HUDEP-2 (cell line): ENCODE results near the gene SLC25A21.
A peak's percentile ranks its signal among the peaks of the same experiment; 100 is the strongest.

Experiments
- DNase-seq, 76 experiments: peaks; one replicate each; lab custom pipeline; 2025; ENCODE audit not compliant: unreplicated experiment in 76 of 76; lab: John Stamatoyannopoulos, UW

Gene SLC25A21

GRCh38 chr14:36805131-36805559, 367.3 kb downstream of the SLC25A21 start:
- DNase-seq, result no peak

- no peak for DNase-seq
Observed at GRCh38 chr14:36797634-36798033, 374.8 kb downstream of the SLC25A21 start.

GRCh38 chr14:36791402-36791801, 381.0 kb downstream of the SLC25A21 start:
- DNase-seq, result no peak

- DNase-seq, result no peak
Observed at GRCh38 chr14:36785511-36785910, 386.9 kb downstream of the SLC25A21 start.

DNA sequence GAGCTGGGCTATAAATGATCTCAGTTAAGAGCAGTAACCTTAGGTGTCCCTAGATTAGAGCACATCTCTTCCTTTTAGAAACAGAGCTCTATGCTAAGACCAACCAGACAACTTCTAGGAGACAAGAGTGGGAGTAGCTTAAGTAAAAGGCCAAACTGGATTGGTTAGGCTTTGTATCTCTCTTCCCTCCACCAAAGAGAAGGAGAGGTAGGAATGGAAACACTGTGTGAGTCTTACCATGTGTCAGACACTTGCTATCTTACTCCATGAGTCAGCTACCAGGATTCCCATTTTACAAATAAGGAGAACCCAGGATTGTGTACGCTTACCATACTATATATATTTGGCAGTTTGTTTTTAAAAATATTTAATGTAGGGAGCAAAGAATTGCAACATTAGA, 387.9 kb downstream of the SLC25A21 start:
- DNase-seq, result no peak

GRCh38 chr14:36781897-36782296, 390.5 kb downstream of the SLC25A21 start:
- no peak for DNase-seq

DNA sequence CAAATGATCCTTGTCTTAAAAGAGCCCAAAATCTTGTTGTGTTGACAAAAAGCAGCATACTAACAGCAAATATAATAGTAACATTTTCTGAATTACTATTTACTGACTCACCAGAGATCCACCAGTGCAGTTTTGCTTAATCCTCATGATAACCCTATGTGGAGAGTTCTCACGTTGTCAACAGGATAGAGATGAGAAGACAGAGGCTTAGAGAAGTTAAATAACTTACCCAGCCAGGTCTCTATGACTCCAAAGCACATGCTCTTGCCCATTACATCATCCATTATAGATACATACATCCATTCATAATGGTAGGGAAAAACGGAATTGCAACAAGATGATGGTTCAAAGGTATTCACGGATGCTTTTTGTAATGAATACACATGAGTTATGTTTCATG, 398.8 kb downstream of the SLC25A21 start:
- DNase-seq, result peak in 1 of 76 experiments; percentile 21

- peak in 71 of 76 experiments; percentile 6 to 88 (median 66) for DNase-seq
Observed at GRCh38 chr14:36773136-36773540, 399.3 kb downstream of the SLC25A21 start.

GRCh38 chr14:36771028-36771640, 401.3 kb downstream of the SLC25A21 start:
- DNase-seq, result peak in 1 of 76 experiments; percentile 7

GRCh38 chr14:36768638-36769337, 403.6 kb downstream of the SLC25A21 start:
- DNase-seq, result peak in 6 of 76 experiments; percentile 6 to 27 (median 14)

GRCh38 chr14:36767603-36768281, 404.7 kb downstream of the SLC25A21 start:
- peak in 18 of 76 experiments; percentile 6 to 62 (median 34) for DNase-seq

- DNase-seq, result no peak
Observed at GRCh38 chr14:36766974-36767373, 405.4 kb downstream of the SLC25A21 start.

DNA sequence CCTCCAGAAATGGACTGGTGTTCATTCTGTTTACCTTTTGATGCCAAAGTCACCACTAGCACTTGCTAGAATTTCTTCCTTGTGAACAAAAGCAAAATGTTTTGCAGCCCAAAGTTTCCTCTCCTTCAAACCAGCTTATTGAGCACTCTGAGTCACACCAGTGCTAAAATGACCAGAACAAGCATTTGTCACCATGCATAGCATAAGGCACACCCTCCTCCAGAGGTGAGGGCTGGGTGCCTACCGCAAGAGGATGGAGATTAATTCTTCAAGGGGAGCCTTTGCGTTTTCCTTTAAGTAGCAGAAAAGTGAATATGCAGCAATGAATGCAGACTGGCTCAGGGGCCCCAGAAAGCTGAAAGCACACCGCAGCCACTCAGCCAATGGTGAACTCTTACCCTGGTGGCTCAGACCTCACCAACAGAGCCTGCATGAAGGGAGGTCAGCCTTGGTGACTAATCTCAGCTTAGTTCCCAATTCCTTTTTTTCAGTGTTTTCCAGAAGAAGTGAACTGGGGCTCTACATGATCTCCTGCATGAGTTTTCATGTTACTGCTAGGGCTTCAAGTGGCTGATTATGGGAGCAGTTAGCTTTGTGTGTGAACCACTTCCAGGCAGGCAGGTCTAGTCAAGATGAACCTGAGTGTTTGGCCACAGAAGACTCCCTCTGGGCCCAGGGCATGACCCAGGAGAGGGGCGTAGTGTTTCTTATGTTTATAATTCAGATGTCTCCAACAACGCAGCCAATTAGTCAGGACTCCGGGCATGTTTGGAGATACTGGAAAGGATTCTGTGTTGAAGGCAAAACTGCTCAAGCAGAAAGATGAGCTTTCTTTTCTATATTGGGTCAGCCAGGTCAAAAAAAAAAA, 414.4 kb downstream of the SLC25A21 start:
- DNase-seq, result no peak

DNA sequence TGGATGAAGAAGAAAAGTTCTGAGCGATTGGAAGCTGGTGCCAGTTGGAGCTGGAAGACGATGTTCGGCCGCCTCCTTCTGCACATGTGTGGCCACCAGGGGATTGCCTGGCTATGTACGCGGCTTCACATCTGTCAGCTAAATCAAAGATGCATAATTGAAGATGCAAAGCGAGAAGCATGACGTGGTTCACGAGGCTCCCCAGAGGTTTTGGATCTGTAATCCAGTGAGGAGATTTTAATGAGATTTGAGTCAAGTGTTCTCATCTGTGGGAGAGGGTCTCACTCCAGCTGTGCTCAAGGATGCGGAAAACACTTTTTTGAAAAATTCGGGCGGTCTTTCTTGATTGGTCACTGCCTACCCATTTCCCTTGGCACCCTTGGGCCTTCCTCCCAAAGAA, 416.2 kb downstream of the SLC25A21 start:
- no peak for DNase-seq

DNA sequence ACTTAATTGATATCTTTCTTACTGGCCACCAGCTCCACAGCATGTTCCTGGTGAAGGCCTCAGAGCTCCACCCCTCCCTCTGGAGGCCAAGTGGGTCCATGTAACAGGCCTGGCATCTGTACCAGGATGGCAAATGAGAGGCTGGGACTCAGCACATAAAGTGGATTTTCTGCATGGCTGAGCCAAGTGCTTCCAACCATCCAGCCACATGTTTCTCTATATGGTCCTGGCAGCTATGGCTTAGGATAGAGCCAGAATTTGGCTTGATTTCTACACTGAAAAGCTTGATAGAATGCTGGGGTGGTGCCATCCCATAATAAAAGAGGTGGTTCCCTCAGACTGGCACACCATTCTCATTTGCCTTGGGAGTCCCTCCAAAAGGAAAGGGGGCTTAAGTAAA, 416.6 kb downstream of the SLC25A21 start:
- peak in 1 of 76 experiments; percentile 11 for DNase-seq

GRCh38 chr14:36751920-36752319, 420.5 kb downstream of the SLC25A21 start:
- DNase-seq, result no peak

DNA sequence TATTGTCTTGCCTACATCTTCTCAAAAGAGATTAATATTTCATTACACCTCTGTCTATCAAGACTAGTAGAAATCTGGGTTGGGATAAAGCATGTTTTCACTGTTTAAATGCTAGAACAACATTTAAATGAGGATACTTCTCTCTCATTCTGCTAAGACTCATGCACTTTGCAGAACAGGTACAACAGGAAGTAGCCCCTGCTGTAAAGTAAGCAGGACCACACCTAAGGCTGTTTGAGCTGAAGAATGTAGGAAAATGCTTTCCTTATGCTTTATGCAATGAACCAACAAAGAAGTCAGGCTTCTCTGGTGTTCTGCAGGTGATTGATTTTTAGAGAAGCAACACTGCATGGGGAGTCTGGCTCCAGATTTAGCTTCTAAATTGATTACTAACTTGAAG, 421.3 kb downstream of the SLC25A21 start:
- no peak for DNase-seq

GRCh38 chr14:36750244-36750643, 422.2 kb downstream of the SLC25A21 start:
- DNase-seq, result no peak

DNA sequence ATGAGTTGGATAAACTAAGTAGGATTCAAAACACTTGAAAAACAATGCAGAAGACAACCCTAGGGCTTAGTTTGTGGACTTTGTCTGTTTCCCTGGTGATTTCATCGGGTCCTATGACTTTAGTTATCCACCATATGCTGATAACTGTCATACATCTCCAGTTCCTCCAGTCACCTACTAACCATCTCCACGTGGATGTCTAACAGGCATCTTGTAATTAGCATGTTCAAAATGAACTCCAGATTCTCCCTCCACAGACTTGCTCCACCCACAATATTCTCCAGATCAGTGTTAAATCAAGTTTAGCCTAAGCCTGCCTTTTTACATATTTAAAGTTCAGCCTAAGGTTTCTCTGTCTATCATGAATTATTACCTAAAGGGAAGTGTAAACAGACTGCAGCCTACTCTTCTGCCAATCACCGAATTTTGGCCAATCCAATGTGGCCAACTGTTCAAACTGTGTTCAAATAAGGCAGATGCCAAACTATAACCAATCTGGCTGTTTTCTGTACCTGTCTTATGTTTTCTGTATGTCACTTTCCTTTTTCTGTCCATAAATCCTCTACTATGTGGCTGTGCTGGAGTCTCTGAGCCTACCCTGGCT, 423.7 kb downstream of the SLC25A21 start:
- no peak for DNase-seq
